ENCODE data around the gene CPNE1.

DNA sequence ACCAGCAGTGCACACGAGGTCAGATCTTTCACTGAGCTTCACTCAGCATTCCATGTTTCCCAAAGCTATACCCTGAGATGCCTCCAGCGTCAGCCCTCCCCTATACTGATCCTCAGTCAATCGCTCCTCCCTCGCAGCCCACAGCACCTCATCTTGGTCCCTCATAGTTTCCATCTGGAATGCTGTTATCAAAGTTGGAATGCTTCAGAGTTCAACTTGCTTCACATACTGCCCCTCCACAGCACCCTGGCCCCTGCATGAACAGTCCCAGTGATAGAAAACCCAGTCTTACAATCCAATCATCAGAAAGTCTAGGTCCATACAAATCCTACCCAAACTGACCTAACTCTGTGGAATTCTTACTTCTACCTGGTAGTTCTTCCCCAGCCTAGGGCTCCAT is 29.0 kb downstream of the CPNE1 start:
- TF ChIP-seq CTCF (conservative IDR thresholded peaks at IDR 0.05; ENCODE audit: low read length) (no peak), EZH2phosphoT487 (IDR thresholded peaks at IDR 0.05; ENCODE audit: borderline replicate concordance) (no peak)
